ENCODE measurements around the gene IFT57. TPM values are rescaled to one million over a fixed set of nuclear protein-coding genes. Genes with fewer than 3 reads are reported as not detected.

The IFT57 gene
- total and polyA plus RNA-seq, 10 donors: 26.2 to 48.9 (median 38.9) TPM

DNA sequence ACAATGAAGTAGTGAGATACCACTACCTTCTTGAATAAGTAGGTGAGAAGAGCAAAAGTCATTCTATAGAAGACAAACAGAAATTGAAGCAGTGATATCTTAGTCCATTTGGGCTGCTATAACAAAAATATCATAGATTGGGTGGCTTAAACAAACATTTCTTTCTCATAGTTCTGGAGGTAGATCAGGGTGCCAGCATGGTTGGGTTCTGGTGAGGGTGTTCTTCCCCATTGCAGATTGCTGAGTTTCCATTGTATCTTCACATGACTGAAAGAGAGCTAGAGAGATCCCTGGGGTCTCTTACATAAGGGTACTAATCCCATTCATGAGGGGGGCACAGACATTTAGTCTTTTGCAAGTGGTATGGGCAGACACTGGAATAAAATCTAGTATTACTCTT lies 32.9 kb upstream of the IFT57 start:
- H3K9me3 ChIP-seq: no peaks in the 10 kb centered on the region
- no peaks in the 10 kb centered on the region for H3K27me3 ChIP-seq (replicated peaks in 1 of 7)
- H3K4me3 ChIP-seq: no peak overlapping the region
- no peak overlapping the region for H3K27ac ChIP-seq
- H3K4me1 ChIP-seq: no peaks in the 10 kb centered on the region
- intact Hi-C loops (cut with DNase I; ENCODE audit: low total_unique reads): no loop called here
- TF ChIP-seq POLR2AphosphoS5 (IDR thresholded peaks at IDR 0.05) (no peak), POLR2A (IDR thresholded peaks at IDR 0.05) (no peak)
- TF ChIP-seq, protein P1, sequence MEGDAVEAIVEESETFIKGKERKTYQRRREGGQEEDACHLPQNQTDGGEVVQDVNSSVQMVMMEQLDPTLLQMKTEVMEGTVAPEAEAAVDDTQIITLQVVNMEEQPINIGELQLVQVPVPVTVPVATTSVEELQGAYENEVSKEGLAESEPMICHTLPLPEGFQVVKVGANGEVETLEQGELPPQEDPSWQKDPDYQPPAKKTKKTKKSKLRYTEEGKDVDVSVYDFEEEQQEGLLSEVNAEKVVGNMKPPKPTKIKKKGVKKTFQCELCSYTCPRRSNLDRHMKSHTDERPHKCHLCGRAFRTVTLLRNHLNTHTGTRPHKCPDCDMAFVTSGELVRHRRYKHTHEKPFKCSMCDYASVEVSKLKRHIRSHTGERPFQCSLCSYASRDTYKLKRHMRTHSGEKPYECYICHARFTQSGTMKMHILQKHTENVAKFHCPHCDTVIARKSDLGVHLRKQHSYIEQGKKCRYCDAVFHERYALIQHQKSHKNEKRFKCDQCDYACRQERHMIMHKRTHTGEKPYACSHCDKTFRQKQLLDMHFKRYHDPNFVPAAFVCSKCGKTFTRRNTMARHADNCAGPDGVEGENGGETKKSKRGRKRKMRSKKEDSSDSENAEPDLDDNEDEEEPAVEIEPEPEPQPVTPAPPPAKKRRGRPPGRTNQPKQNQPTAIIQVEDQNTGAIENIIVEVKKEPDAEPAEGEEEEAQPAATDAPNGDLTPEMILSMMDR (IDR thresholded peaks at IDR 0.05 in 8 of 11, conservative IDR thresholded peaks at IDR 0.05 in 3 of 11): no peak
- DNase-seq: no peak
- no peaks in the 10 kb centered on the region for H3K36me3 ChIP-seq

DNA sequence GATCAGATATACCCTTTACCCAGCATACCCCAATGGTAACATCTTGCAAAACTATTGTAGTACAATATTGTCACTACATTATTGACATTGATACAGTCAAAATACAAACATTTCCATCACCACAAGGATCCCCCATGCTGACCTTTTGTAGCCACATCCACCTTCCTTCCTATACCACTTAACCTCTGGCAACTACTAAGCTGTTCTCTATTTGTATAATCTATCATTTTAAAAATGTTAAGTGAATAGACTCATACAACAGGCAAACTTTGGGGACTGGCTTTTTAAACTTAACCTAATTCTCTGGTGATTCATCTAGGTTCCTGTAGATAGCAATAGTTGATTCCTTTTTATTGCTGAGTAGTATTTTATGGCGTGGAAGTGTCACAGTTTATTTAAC lies 29.6 kb upstream of the IFT57 start:
- no peak for DNase-seq
- WGBS, 5 donors: 83 to 96% (median 86%) methylated on average over 1 of the region's 1 CpG
- intact Hi-C loops (cut with DNase I; ENCODE audit: low total_unique reads): no loop called here
- Histone ChIP-seq H3K36me3 (no peaks in the 10 kb centered on the region), H3K4me3 (no peak overlapping the region), H3K27ac (no peak overlapping the region), H3K27me3 (replicated peaks in 1 of 7) (no peaks in the 10 kb centered on the region), H3K9me3 (no peaks in the 10 kb centered on the region), H3K4me1 (no peaks in the 10 kb centered on the region)
- TF ChIP-seq POLR2A (IDR thresholded peaks at IDR 0.05) (no peak), POLR2AphosphoS5 (IDR thresholded peaks at IDR 0.05) (no peak)
- TF ChIP-seq, protein P1 (IDR thresholded peaks at IDR 0.05 in 8 of 11, conservative IDR thresholded peaks at IDR 0.05 in 3 of 11): no peak

DNA sequence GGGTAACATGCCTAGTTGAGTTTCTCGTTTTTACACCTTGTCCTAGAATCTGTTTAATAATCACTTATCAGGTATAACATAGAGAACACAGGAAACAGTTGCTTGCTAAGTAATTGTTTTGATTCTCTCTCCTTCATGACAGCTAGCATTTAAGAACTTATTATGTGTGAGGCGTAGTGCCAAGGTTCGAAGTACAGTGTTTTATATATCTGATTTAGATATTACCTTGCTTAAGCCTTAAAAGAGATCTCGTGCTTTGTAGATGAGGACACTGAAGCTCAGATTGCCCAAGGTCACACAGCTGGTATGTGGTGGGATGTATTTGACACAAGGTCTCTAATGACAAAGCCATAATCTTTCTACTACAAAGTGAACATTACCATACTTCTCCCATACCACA lies 29.0 kb upstream of the IFT57 start:
- WGBS, 5 donors: 87 to 94% (median 91%) methylated on average over 4 of the region's 4 CpGs
- Histone ChIP-seq H3K27ac (no peak overlapping the region), H3K36me3 (no peaks in the 10 kb centered on the region), H3K9me3 (no peaks in the 10 kb centered on the region), H3K4me1 (no peaks in the 10 kb centered on the region), H3K27me3 (replicated peaks in 1 of 7) (no peaks in the 10 kb centered on the region), H3K4me3 (no peak overlapping the region)
- no peak for DNase-seq
- intact Hi-C loops (cut with DNase I; ENCODE audit: low total_unique reads): no loop called here
- no peak for TF ChIP-seq POLR2A (IDR thresholded peaks at IDR 0.05)
- TF ChIP-seq, protein P1 (IDR thresholded peaks at IDR 0.05 in 8 of 11, conservative IDR thresholded peaks at IDR 0.05 in 3 of 11): no peak
- no peak for TF ChIP-seq POLR2AphosphoS5 (IDR thresholded peaks at IDR 0.05)

DNA sequence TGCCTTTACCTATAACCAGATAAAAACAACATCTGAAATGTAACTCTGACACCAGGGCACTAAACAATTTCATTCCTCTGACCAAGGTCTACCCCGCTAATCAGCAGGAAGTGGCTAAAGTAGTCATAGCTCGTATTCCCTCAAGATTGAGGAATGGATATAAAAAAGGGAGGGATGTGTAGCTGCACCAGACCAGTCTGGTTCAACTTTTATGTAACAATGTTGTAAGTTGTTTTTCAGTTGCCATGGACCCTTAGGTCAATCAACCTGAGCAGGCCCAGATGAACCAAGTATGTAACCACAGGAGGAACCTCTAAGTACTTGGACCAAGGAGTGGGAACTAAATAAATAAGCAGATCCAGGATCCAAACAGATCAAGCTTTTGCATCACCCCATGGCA lies 28.4 kb upstream of the IFT57 start:
- Histone ChIP-seq H3K27me3 (replicated peaks in 1 of 7) (no peaks in the 10 kb centered on the region), H3K9me3 (no peaks in the 10 kb centered on the region), H3K4me1 (no peaks in the 10 kb centered on the region), H3K27ac (no peak overlapping the region), H3K36me3 (no peaks in the 10 kb centered on the region), H3K4me3 (no peak overlapping the region)
- intact Hi-C loops (cut with DNase I; ENCODE audit: low total_unique reads): no loop called here
- 65 to 75% (median 70%) methylated on average over 2 of the region's 2 CpGs for WGBS, 5 donors
- no peak for TF ChIP-seq POLR2A (IDR thresholded peaks at IDR 0.05)
- TF ChIP-seq POLR2AphosphoS5 (IDR thresholded peaks at IDR 0.05): no peak
- TF ChIP-seq, protein P1 (IDR thresholded peaks at IDR 0.05 in 8 of 11, conservative IDR thresholded peaks at IDR 0.05 in 3 of 11): no peak
- no peak for DNase-seq

Measured in spleen (tissue), 11 donors.